HG02884 (cell line): Measurements from ENCODE around the gene CHRNA1.

Experiments
- ATAC-seq: cut with Tn5 transposase; IDR thresholded peaks from one replicate; pipeline ENCODE4 v1.9.1; 2021; ENCODE audit warnings: mild to moderate bottlenecking, moderate library complexity; ENCODE audit not compliant: unreplicated experiment

The CHRNA1 gene

GRCh38 chr2:174764280-174765255 is at the start of gene CHRNA1:
Gene CHRNA1 (minus strand): TSS chr2:174764472. CDS start chr2:174764394, 78 bp downstream.
- no peak for ATAC-seq

DNA sequence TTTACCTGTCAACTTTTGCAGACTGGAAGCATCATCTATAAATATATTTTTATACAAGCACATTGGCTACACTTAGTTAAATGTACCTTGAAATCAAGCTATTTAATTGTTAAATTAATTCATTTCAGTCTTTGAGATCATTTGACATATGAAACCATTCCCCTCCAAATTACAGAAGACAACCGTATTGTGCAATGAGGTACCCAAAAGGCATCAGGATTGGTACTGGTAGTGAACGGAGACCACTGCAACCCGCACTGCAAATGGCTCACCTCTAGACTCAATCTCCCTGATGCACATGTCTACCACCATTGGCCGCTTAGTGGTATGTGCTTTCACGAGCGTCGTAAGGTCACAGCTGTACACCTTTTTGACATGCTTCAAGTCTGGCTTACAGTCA is 47.8 kb upstream of the CHRNA1 start:
- ATAC-seq: no peak

DNA sequence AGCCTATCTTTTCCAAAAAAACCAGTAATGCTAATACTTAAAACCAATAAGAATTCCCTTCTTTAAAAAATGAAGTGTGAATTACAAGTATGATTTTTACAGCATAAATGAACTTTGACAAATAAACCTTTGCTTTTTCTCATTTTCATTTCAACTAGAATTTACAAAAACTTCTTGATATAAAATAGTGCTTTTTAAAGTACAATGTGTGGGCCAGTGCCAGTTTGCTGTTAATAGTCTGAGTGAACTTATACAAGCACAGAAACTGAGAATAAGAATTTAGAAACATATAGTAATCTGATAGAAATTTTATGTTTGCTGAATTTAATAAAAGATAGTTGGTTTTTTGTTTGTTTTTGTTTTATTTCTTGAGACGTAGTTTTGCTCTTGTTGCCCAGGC is 43.7 kb upstream of the CHRNA1 start:
- no peak for ATAC-seq

- ATAC-seq: no peak
Observed at GRCh38 chr2:174805803-174806202, 41.5 kb upstream of the CHRNA1 start.

DNA sequence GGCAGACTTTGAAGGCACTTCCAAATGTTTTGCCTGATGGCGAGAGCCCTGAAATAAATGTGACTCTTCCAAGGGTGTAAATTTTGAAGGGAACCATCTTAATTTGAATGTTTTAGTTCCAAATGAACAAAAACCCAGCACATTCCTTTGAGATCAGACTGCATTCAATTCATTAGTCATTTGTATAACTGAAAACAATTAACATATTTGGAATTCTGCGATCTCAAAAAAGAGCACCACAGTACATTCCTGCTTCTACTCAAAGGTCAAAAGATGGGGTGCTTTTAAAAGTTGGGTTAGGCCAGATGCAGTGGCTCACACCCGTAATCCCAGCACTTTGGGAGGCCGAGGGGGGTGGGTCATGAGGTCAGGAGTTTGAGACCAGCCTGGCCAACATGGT is 38.2 kb upstream of the CHRNA1 start:
- ATAC-seq: no peak

DNA sequence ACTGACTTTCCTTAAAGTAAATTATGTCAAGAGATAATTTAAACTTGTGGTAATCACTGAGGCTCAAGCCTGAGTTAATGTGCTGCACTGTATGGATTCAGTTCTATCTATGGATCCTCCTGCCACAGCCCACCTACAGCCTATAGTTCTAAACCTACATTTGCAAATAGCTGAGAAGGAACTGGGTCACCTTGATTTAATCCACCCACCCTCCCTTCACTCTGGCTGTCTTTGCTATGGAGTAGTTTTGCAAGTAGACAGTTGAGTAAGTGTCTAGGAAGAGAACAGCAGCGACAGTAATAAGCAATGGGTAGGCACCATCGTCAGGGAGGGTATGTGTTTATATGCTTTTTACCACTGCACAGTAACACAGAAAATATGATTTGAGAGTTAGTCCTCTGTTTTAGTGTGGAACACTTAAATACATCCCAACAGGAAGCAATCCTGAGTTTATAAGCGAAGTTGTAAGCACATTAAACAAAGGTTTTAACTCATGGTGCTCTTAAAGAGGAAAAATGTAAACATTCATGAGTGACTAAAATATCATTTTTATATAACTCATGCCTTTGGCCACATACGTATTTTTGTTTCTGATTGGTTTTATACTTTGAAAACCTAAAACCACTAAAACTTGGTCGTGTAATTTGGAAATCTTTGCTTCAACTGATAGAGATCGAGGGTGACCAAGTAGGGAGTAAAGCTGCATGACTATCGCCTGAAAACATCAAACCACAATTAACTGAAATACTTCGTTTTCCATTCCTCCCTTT is 36.3 kb upstream of the CHRNA1 start:
- ATAC-seq: no peak

GRCh38 chr2:174798801-174799200 is 34.5 kb upstream of the CHRNA1 start:
- ATAC-seq: no peak

GRCh38 chr2:174797781-174798276 is 33.6 kb upstream of the CHRNA1 start:
- ATAC-seq: no peak

GRCh38 chr2:174796319-174796771 is 32.1 kb upstream of the CHRNA1 start:
- no peak for ATAC-seq

- no peak for ATAC-seq
Observed at GRCh38 chr2:174794851-174795374, 30.6 kb upstream of the CHRNA1 start.

DNA sequence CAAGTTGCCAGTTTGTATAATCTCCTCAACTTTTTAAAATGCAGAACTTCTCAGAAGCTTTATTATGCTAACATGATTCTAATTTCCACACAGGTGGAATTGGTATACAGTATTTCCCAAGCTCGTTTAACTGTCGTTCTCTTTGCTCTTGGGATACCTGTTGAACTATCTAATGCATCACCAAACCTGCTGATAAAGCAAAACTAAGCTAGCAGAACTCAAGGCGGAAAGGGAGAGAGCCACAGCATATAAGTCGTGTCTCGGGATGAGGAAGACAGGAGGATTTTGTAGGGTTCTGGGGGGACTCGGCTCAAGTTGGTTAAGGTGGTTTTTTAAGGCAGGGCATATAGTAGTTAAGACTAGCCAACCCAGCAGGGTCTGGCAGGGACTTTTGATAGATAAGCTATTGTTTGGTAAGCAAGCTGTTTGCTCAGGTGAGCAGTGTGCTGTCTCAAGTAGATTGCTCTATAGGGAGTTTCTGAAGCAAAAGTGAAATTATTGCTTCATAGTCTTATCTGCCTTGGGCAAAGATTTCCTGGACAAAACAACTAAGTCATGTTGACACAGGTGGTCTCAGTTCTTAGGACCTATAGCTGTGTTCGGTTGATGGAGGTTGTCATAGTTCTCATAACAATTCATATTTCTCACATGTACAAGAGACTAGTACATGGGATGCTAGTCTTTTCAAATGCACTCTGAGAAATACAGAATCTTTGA is 28.2 kb upstream of the CHRNA1 start:
- no peak for ATAC-seq

- no peak for ATAC-seq
Observed at GRCh38 chr2:174791746-174792280, 27.5 kb upstream of the CHRNA1 start.

DNA sequence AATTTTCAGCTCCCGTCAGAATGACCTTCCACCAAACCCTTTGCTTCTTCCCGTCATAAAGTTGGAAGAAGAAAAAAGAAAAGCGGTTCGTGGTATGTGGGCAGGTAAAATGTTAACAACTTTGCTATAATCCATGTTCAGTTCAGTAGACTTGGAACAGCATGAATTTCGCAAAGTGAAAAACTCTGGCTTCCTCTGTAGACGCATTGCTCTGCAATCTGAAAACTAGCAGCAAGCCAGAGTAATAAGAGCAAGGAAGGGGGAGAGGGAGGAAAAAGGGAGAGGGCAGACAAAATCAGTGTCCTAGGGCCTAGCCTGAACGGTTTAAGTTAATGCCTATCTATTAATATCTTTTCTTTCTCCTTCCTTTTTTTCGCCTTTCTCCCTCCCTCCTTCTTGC is 26.7 kb upstream of the CHRNA1 start:
- ATAC-seq: no peak

GRCh38 chr2:174789001-174789400 is 24.7 kb upstream of the CHRNA1 start:
- ATAC-seq: no peak

GRCh38 chr2:174788291-174788929 is 24.1 kb upstream of the CHRNA1 start:
- no peak for ATAC-seq

DNA sequence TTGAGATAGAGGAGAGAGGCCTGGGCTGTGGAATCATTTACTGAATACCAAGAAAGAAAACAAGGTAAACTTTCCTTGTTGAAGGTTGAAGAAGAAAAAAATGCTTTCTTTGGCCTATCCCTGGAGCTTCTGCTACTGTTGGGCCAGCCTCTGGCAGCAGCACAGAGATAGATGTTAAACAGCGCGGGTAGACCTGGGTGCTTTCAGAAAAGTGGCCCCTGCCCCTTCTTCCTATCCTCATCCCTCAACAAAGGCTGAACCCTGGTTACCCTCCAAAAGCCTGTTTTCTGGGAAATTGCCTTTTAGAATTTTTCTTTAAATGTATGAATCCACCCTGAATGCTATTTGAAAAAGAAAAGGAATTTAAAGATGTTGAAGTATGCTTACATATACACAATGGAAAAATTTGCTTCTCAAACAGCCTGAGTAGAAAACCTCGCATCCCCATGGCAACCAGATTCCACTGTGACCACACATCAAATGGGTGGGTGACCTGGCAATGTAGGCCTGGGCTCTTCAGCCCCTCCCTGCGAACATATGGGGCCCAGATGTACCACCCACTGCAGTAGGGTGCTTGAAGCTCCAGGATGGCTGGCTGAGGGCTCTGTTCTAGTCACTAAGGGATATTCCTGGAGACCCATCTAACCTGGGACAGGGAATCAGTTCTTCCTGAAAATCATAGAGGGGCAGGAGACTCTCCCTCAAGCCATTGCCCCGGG is 23.4 kb upstream of the CHRNA1 start:
- ATAC-seq: no peak

GRCh38 chr2:174786066-174786725 is 21.9 kb upstream of the CHRNA1 start:
- ATAC-seq: no peak

DNA sequence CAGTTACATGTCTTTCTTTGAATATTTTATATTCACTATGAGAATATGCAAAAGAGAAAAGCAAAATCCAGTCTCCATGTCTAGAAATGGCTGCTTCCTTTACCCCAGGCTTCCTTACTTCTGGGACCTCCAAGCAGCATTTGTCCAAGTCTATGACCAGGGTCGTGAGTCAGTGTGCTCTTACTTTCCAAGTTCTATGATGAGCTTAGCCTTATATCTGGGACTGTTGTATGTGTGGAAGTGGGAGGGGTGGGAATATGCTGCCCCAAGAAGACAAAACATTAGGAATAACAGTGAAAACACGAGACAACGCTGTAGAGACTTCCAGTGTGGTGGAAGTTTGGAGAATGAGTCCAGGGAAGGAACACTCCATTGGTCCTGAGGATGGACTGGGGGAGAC is 21.2 kb upstream of the CHRNA1 start:
- no peak for ATAC-seq

DNA sequence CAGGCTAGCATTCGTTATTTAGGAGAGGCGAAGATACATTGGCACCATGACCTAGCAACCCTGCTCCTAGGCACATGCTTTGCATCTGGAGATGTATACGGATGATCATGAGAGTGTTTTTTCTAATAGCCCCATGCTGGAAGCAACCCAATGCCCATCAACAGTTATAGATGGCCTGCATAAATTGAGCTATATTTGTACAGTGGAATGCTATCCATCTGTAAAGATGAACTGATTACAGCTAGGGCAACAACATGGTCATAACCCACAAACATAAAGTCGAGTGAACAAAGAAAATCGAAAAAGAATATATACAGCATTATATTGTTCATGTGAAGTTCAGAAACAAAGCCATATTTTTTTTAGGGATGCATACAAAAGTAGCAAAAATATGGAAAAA is 20.6 kb upstream of the CHRNA1 start:
- no peak for ATAC-seq
